Right cardiac atrium (tissue), 5 donors: Measurements from ENCODE around the gene ATP9A. TPM values are rescaled to one million over a fixed set of nuclear protein-coding genes. Genes with fewer than 3 reads are reported as not detected.

Experiments used
- ATAC-seq, 2 donors: fragments of 200-7000 bp; cut with Tn5 transposase; one replicate each; pipeline versions ENCODE4 v1.8.0 to v1.9.1; 2020; ENCODE audit warnings: moderate library complexity in 2 of 2, mild to moderate bottlenecking in 1 of 2
- DNase-seq, 3 donors: peaks; one replicate each; pipeline ENCODE4 v3.0.0-alpha.2; 2020
- H3K27ac ChIP-seq: one replicate; pipeline ENCODE4 v1.5.1; 2013; ENCODE audit warnings: mild to moderate bottlenecking, low read length, control low read depth, moderate library complexity
- H3K27me3 ChIP-seq: one replicate; pipeline ENCODE4 v1.6.1; 2013; ENCODE audit not compliant: control insufficient read depth, insufficient read depth
- H3K4me1 ChIP-seq: one replicate; pipeline ENCODE4 v1.6.1; 2013; ENCODE audit warnings: low read length; ENCODE audit not compliant: control insufficient read depth, insufficient read depth
- H3K4me3 ChIP-seq: one replicate; pipeline ENCODE4 v1.5.1; 2013; ENCODE audit warnings: low read length, control low read depth
- H3K9me3 ChIP-seq: one replicate; pipeline ENCODE4 v1.6.1; 2013; ENCODE audit warnings: low read length; ENCODE audit not compliant: control insufficient read depth
- WGBS: extraction: QIAGEN DNeasy Blood & Tissue Kit; methylation state at CpG from one replicate; pipeline ENCODE4 v1.1.7; 2013; 5-methylcytosine and 5-hydroxymethylcytosine counted together
- intact Hi-C, 4 donors: fragments of 100-400 bp; cut with DNase I; formaldehyde crosslinking; loops; one replicate each; pipeline versions ENCODE4 v1.11.0 to v1.14.0; 2022 to 2023
- polyA plus RNA-seq: library from polyadenylated mRNA; stranded (reverse); fragments of 200-250 nt; gene quantifications from one replicate; pipeline ENCODE4 v1.2.3, GENCODE V29; 2013
- total RNA-seq, 4 donors: library from RNA; stranded (reverse); fragmentation: NEBNext Ultra II Directional; extraction: Animal tissue kit (Norgen Biotek cat#: 25700); gene quantifications; one replicate each; pipeline ENCODE4 v1.2.1, GENCODE V29; 2021
- donor health status: healthy with polysubstance abuse.
- donor health status: DM: no; HTN: yes; CAD: no.
- donor health status: DM: no; HTN: no; CAD: no.
- donor health status: DM: no; HTN: yes; CAD: no; lungs with severe emphysema.
- donor health status: DM: yes; HTN: yes; CAD: no.

Gene ATP9A
- total and polyA plus RNA-seq, 5 donors: 6.2 to 23.9 (median 19.4) TPM

GRCh38 chr20:51554538-51555165, 213.5 kb downstream of the ATP9A start:
- no peak overlapping the region for H3K4me3 ChIP-seq
- no peaks in the 10 kb centered on the region for H3K9me3 ChIP-seq
- no peak overlapping the region for H3K27ac ChIP-seq
- DNase-seq: no peak
- no peaks in the 10 kb centered on the region for H3K27me3 ChIP-seq
- 53% methylated on average over 11 of the region's 11 CpGs for WGBS
- no peaks in the 10 kb centered on the region for H3K4me1 ChIP-seq
- peak in 1 of 2 donors; percentile 39 for ATAC-seq
- intact Hi-C loops: no loop called here

GRCh38 chr20:51553897-51554486, 214.2 kb downstream of the ATP9A start:
- ATAC-seq: no peak
- Histone ChIP-seq H3K27me3 (no peaks in the 10 kb centered on the region), H3K9me3 (no peaks in the 10 kb centered on the region), H3K27ac (no peak overlapping the region), H3K4me3 (no peak overlapping the region), H3K4me1 (no peaks in the 10 kb centered on the region)
- intact Hi-C loops: no loop called here
- no peak for DNase-seq
- 66% methylated on average over 8 of the region's 8 CpGs for WGBS

- Histone ChIP-seq H3K4me1 (no peaks in the 10 kb centered on the region), H3K4me3 (no peak overlapping the region), H3K27me3 (no peaks in the 10 kb centered on the region), H3K9me3 (no peaks in the 10 kb centered on the region), H3K27ac (no peak overlapping the region)
- 96% methylated on average over 3 of the region's 3 CpGs for WGBS
- DNase-seq (no peak), ATAC-seq (no peak)
- intact Hi-C loops: no loop called here
Measured at GRCh38 chr20:51551186-51551585, 217.0 kb downstream of the ATP9A start.

- H3K9me3 ChIP-seq: no peaks in the 10 kb centered on the region
- H3K27me3 ChIP-seq: no peaks in the 10 kb centered on the region
- DNase-seq (no peak), ATAC-seq (no peak)
- WGBS: 97% methylated on average over 4 of the region's 4 CpGs
- intact Hi-C loops: no loop called here
- H3K27ac ChIP-seq: no peak overlapping the region
- no peak overlapping the region for H3K4me3 ChIP-seq
- H3K4me1 ChIP-seq: no peaks in the 10 kb centered on the region
Measured at GRCh38 chr20:51549474-51549873, 218.7 kb downstream of the ATP9A start.

GRCh38 chr20:51547951-51548350, 220.2 kb downstream of the ATP9A start:
- intact Hi-C loops: no loop called here
- 97% methylated on average over 7 of the region's 7 CpGs for whole genome bisulfite sequencing
- ATAC-seq (no peak), DNase-seq (no peak)
- H3K27me3 ChIP-seq: no peaks in the 10 kb centered on the region
- no peak overlapping the region for H3K4me3 ChIP-seq
- no peaks in the 10 kb centered on the region for H3K9me3 ChIP-seq
- peaks cover 2% of the 10 kb centered on the region for H3K4me1 ChIP-seq
- no peak overlapping the region for H3K27ac ChIP-seq

Other genes with a start within 250 kb of the ATP9A start
- gene NFATC2, start 225.7 kb downstream of the ATP9A start, total RNA-seq: 10 to 100 TPM in 1 of 4 donors, 1 to 10 TPM in 3; 6.8 to 13.3 (median 8.3) TPM
- 2.8 TPM for gene NFATC2, start 225.7 kb downstream of the ATP9A start, polyA plus RNA-seq
- not detected for gene SALL4, start 34.1 kb upstream of the ATP9A start, total RNA-seq
- 0.09 TPM for gene SALL4, start 34.1 kb upstream of the ATP9A start, polyA plus RNA-seq